GM21515 (cell line): ENCODE results near the gene GABBR2.

Experiments used
- ATAC-seq: cut with Tn5 transposase; IDR thresholded peaks from one replicate; pipeline ENCODE4 v1.9.1; 2021; ENCODE audit not compliant: unreplicated experiment

The GABBR2 gene

GRCh38 chr9:98330831-98331230, 377.9 kb downstream of the GABBR2 start:
- no peak for ATAC-seq

DNA sequence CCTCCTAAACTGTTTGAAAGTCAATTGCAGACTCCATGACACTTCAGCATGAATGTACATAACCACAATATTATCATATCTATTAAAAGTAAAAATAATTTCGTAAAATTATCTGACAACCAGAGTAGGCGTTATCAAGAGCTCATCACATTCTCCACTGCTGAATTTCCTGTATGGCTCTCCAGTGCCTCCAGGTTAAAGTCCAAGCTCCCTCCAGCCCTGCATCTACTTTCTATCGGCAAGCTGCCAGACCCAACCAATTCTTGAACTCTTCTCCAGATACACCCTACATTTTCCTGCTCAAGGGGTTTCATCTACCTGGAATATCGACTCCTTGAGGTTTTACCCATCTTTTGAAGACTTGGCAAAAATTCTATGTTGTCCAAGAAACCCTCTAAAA, 378.8 kb downstream of the GABBR2 start:
- no peak for ATAC-seq

DNA sequence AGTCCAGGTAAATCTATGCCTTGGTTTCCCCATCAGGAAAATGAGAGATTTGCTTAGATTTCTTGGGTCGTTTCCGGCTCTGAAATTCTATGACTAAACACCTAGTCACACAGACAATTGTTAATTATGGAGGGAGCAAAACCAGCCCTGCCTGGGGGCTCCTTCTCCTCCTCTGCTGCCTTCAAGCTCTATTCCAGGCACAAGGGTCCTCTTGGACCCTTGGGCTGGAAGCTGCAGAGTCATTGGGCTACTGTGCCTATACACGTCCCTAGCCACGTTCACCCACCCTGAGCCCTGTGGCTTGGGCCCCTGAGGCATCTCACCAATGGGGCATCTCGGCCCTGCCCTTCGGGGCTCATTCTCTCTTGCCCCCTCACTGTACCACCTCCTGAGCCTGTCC, 379.5 kb downstream of the GABBR2 start:
- no peak for ATAC-seq

DNA sequence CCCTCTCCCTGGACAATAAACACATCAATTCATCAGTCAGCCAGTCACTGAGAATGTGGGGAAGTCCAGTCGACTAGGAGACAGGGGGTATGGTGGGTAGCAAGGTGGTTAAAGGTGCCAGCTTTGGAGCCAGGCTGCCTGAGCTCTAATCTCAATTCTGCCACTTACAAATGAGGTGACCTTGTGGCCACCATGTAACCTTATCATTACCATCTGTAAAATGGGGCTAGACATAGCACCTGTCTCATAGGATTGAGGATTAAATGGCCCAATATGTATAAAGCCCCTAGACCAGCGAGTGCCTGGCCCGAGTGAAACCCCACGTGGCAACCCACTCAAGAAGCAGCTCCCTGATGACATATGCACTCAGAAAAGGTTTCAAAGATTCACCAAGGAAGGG, 380.0 kb downstream of the GABBR2 start:
- ATAC-seq, result no peak

DNA sequence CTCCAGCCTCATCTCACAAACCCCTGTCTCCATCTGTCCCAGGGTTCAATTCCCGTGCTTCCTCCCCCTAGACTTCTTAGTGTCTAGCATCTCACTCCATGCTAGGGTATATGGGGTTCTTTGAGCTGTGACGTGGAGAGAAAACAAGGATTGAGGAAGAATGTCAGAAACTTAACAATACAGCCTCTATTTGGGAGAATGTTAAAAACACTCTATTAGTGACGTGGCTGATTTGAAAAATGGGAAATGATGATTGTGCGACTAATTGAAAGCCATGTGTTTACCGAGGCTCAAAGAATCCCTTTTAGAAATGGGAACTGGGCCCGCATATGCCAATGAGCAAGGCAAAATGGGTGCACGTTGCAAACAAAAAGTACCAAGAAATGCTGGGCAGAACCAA, 380.6 kb downstream of the GABBR2 start:
- no peak for ATAC-seq

- ATAC-seq, result no peak
Observed at GRCh38 chr9:98327249-98327561, 381.5 kb downstream of the GABBR2 start.

GRCh38 chr9:98326459-98327248, 382.1 kb downstream of the GABBR2 start:
- no peak for ATAC-seq

DNA sequence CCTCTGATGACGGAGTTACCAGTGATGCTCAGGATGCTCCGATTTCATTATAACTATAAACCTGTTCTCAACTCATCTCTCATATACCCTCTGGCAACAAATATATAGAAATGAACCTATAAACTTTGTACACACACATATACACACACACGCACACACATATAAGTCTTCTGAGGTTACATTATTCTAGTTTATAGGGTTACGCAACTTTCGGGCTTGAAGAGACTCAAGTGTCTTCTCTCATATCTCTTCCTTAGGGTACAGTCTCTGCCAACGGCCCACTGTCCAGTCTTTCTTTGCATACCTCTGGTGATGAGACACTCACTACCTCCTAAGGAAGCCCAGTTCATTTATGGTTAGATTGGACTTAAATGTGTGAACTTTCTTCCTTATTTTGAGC, 383.9 kb downstream of the GABBR2 start:
- ATAC-seq, result no peak

DNA sequence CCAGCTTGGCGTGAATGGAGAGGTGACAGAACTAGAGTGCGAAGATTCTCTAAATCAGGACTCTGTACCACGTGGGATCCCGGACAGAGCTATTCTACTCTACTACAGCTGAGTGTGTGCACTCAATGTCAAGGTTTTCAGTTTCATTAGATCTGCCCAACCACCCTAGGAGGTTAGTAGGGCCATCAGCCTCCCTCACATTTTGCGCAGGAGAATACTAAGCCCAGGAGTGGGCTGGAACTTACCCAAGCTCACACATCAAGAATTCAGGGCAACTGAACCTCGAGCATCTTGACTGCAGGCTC, 385.0 kb downstream of the GABBR2 start:
- ATAC-seq, result no peak

DNA sequence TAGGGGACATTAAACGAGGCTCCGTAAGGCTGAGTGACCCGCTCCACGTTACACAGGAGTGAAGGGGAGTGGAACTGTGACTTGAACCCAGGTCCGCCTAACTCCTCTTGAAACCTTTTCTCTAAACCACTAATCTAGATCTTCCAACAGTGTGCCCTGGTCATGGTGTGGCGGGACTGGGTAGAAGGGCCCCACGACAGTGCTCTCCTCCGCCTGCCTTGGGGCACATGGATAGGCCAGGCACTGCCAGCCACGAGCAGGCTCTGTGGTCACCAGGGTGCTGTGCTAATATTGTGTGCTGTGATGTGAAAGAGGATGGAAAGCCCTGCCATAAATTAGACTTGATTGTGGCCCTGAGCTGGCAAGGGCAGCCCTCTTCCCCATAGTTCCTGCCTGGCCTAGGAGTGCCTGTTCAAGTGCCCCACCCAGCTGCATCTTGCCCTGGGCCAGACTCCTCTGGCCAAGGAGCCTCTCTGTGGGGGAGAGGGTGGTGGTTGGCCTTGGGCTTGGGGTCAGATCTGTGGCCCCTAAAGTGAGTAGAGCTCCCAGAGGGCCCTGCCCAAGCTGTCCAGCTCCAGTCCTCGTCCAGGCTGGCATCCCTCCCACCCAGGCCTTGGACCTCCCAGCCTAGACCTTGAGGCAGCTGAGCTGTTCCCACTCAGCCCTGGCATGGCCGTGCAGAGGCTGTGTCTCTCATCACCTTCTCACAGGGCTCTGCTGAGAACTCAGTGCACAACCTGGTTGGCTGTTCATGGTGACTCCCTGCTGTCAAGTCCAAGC, 385.5 kb downstream of the GABBR2 start:
- ATAC-seq, result no peak

DNA sequence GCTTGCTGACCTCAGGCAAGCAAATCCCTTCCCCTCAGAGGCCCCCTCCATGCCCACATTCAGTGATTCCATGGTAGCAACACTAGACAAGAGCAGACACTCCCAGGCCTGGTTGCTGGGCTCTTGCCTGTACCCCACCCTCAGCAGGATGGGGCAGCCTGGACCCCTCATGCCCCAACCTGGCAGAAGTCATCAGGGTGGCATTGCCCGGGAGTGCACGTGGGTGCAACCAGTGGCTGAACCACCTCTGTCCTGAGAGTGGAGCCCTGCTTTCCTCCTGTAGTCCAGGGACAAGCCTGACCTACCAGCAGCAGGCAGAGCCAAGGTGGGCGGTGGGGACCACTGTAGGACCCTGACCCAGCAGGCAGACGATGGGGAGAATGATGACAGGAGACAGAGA, 387.5 kb downstream of the GABBR2 start:
- ATAC-seq, result no peak

DNA sequence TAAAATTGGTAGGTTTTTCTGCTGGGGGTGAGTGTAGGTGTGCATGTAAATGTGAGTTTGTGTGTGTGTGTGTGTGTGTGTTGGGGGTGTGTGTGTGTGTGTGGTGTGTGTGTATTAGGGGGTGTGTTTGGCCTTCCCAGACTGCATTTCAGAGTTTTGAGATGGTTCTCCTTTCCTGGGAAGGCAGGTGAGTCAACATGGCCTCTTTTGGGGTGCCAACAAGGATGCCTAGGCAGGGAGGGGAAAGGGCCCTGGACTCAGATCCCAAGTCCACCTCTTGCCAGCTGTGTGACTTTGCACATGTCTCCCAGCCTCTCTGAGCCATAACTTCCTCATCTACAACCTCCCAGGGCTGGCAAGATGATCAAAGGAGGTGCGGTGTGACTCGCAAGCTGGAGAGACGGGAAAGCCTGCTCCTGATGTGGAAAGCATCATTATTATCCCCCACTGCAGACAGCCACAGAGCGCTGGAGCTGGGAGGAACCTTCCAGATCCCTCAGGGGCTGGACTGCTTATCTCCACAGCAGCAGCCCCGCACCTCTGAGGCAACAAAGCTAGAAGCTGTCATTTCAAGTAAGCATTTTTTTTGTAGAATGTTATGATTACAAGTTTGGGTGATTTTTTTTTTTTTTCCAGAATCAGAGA, 389.8 kb downstream of the GABBR2 start:
- no peak for ATAC-seq

- no peak for ATAC-seq
Observed at GRCh38 chr9:98318041-98318790, 390.5 kb downstream of the GABBR2 start.

- ATAC-seq, result no peak
Observed at GRCh38 chr9:98317134-98317857, 391.4 kb downstream of the GABBR2 start.

GRCh38 chr9:98316445-98317133, 392.1 kb downstream of the GABBR2 start:
- no peak for ATAC-seq

DNA sequence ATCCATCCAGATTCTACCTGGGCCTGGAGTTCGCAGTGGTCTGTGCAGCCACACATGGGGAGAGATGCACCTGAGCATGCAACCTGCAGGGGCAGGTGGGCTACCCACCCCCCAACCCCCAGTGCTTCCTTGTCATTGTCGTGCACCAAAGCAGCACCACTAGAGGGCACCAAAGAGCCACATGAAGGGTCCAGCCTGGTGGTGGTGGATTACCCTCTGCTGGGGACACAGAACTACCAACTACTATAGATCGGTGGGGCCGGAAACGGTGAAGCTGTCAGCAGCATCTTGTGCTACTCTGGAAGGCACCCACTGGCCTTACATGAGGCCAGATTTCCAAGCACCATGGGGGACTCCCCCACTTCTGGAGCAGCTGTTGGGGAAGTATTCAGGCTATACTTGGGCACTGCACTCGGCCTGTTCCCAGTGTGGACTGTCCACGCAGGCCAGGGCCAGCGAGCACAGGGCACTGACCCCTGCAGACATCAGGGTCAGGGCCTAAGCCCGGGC, 393.1 kb downstream of the GABBR2 start:
- ATAC-seq, result peak; percentile 76

DNA sequence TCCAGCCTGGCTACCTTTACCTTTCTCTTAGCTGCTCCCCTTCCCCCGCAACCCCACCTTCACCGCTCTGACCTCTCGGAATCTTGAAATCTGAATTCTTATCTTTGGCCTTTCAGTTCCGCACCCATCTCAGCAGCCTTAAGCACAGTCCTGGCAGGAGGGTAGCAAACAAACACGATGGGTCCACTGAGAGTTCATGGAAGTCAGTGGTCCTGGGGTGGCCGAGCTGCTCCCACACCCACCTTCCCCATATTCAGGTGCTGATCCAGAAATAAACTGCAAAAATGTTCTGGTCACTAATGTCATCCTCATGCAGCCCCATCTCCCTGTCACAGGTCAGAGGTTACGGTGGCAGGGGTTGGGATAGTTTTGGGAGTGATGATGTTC, 393.7 kb downstream of the GABBR2 start:
- no peak for ATAC-seq

DNA sequence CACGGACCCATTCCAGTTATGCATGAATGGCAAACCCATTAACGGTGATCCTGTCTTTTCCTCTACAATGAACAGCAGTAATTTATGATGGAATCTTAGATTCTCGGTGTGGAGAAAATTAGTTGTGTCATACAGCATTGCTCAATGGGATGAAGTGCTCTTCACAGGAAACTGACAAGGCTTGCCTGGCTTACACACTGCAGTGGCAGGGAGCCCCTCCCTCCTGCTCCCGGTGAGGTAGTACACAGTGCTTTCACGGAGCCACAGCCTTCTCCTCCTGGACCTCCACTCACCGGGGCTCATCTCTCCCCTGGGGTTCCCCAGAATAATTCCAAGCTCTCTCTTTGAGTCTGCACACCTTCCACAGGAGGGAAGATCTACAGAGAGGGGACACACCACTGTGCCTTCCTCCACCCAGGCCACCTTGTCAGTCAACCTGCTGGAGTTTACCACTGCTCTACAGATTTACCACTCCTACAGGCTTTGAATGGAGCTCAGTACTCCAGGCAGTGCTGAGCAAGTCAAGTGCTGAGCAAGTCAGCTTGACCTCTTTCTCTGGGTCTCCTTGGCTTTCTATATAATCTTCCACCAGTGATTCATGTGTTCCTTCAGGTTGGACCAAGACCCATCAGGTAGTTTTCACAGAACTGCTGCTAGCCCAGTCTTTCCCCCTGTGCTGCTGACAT, 394.2 kb downstream of the GABBR2 start:
- ATAC-seq, result no peak

- ATAC-seq, result no peak
Observed at GRCh38 chr9:98312365-98312764, 396.4 kb downstream of the GABBR2 start.

GRCh38 chr9:98311541-98311940, 397.2 kb downstream of the GABBR2 start:
- ATAC-seq, result no peak
